ENCODE measurements around the gene FANCI. TPM values are rescaled to one million over a fixed set of nuclear protein-coding genes. Genes with fewer than 3 reads are reported as not detected.

Gene FANCI
- total RNA-seq, 1 donor from 2014 or later, result 133 TPM

DNA sequence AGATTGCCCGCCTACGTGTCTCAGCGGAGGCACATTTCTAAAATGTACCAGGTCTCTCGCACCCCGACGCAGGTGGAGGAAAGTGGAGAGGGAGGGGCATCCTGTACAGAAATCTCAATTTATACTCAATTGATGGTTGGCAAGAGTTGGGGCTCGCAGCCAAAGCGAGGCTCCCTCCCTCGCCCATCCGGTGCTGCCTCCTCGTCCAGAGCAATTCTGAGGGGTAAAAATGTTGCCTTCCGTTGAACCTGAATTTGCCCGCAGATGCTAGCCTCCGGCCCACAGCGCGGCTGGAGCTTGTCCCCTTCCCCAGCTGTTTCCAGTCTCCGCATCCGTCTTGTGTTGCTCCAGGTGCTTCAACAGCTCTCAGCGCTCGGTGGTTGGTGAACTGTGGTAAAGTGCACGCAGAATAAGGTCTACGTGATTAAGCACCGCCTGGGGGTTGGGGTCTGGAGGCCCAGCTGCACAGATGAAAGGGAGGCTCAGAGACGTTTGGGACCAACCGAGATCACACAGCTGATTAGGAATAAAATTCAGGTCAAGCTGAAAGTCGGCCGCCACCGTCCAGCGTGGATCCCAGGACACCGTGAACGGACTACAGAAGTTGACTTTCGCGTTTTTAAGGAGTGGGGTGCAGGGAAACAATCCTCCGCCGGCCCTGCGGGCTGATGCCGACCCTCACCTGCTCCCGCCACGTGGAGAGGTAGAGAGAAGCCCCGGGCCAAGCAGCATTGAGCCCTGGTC, 91.7 kb downstream of the FANCI start:
- Histone ChIP-seq H3K4me2 (peak overlapping the region; percentile 81), H3K79me2 (ENCODE audit: low read depth) (peaks cover 25% of the 10 kb centered on the region), H4K20me1 (ENCODE audit: low read depth) (peaks cover 36% of the 10 kb centered on the region), H3K27me3 (peaks cover 53% of the 10 kb centered on the region), H3K9ac (no peak overlapping the region), H3K4me1 (peaks cover 10% of the 10 kb centered on the region), H3K27ac (no peak overlapping the region), H2AFZ (replicated peaks) (peak overlapping the region; percentile 1), H3K4me3 (peak overlapping the region; percentile 90), H3F3A (ENCODE audit: low read depth) (peaks cover 9% of the 10 kb centered on the region), H3K9me3 (ENCODE audit: low read depth) (no peaks in the 10 kb centered on the region), H3K36me3 (no peaks in the 10 kb centered on the region)
- Mint-ChIP-seq H3K27ac (peak overlapping the region; percentile 99), H3K9me3 (peaks cover 4% of the 10 kb centered on the region), H3K27me3 (ENCODE audit: insufficient read depth, low read depth) (peaks cover 28% of the 10 kb centered on the region), H3K4me1 (peaks cover 19% of the 10 kb centered on the region), H3K36me3 (peaks cover 9% of the 10 kb centered on the region), H3K4me3 (peak overlapping the region; percentile 97)
- DNase-seq (ENCODE audit: low spot score), result peak; percentile 70
- TF ChIP-seq EZH2phosphoT487 (IDR thresholded peaks at IDR 0.05) (peak; percentile 22), EZH2 (IDR thresholded peaks at IDR 0.05) (no peak), CTCF (IDR thresholded peaks at IDR 0.05) (no peak)

- no peaks in the 10 kb centered on the region for H3K36me3 ChIP-seq
- no peak overlapping the region for H3K27ac ChIP-seq
- Mint-ChIP-seq H3K27me3 (ENCODE audit: insufficient read depth, low read depth) (peaks cover 28% of the 10 kb centered on the region), H3K27ac (no peak overlapping the region), H3K4me1 (peaks cover 11% of the 10 kb centered on the region), H3K36me3 (peaks cover 4% of the 10 kb centered on the region), H3K4me3 (peak overlapping the region; percentile 42), H3K9me3 (peaks cover 4% of the 10 kb centered on the region)
- peaks cover 5% of the 10 kb centered on the region for H3K4me1 ChIP-seq
- no peak overlapping the region for H3K4me3 ChIP-seq
- peaks cover 9% of the 10 kb centered on the region for H3K79me2 ChIP-seq (ENCODE audit: low read depth)
- peaks cover 12% of the 10 kb centered on the region for H4K20me1 ChIP-seq (ENCODE audit: low read depth)
- DNase-seq (ENCODE audit: low spot score), result no peak
- no peaks in the 10 kb centered on the region for H3K9me3 ChIP-seq (ENCODE audit: low read depth)
- H2AFZ ChIP-seq (replicated peaks), result no peak overlapping the region
- H3K9ac ChIP-seq, result no peak overlapping the region
- H3K4me2 ChIP-seq, result no peak overlapping the region
- peaks cover 9% of the 10 kb centered on the region for H3F3A ChIP-seq (ENCODE audit: low read depth)
- H3K27me3 ChIP-seq, result peaks cover 62% of the 10 kb centered on the region
- TF ChIP-seq EZH2phosphoT487 (IDR thresholded peaks at IDR 0.05), result no peak
- TF ChIP-seq EZH2 (IDR thresholded peaks at IDR 0.05), result no peak
- TF ChIP-seq CTCF (IDR thresholded peaks at IDR 0.05), result no peak
These were observed 94.3 kb downstream of the FANCI start for GRCh38 chr15:89338036-89338435.

GRCh38 chr15:89340573-89340972, 96.8 kb downstream of the FANCI start:
- Histone ChIP-seq H3K36me3 (no peaks in the 10 kb centered on the region), H3K9me3 (ENCODE audit: low read depth) (no peaks in the 10 kb centered on the region), H4K20me1 (ENCODE audit: low read depth) (no peaks in the 10 kb centered on the region), H3K4me3 (no peak overlapping the region), H3F3A (ENCODE audit: low read depth) (peaks cover under 1% of the 10 kb centered on the region), H3K79me2 (ENCODE audit: low read depth) (no peaks in the 10 kb centered on the region), H3K27ac (no peak overlapping the region), H3K4me1 (no peaks in the 10 kb centered on the region), H2AFZ (replicated peaks) (no peak overlapping the region), H3K9ac (no peak overlapping the region), H3K4me2 (no peak overlapping the region), H3K27me3 (peaks cover 56% of the 10 kb centered on the region)
- no peak overlapping the region for H3K4me3 Mint-ChIP-seq
- DNase-seq (ENCODE audit: low spot score), result no peak
- no peaks in the 10 kb centered on the region for H3K9me3 Mint-ChIP-seq
- H3K4me1 Mint-ChIP-seq, result peaks cover 2% of the 10 kb centered on the region
- peaks cover 26% of the 10 kb centered on the region for H3K27me3 Mint-ChIP-seq (ENCODE audit: insufficient read depth, low read depth)
- no peak overlapping the region for H3K27ac Mint-ChIP-seq
- TF ChIP-seq EZH2 (IDR thresholded peaks at IDR 0.05) (no peak), CTCF (IDR thresholded peaks at IDR 0.05) (no peak), EZH2phosphoT487 (IDR thresholded peaks at IDR 0.05) (no peak)
- H3K36me3 Mint-ChIP-seq, result no peaks in the 10 kb centered on the region

Measured in neural progenitor cell (in vitro differentiated cells).